GM12865 (cell line): ENCODE results near the gene RCOR2.

Experiments used
- DNase-seq: peaks from one replicate; pipeline ENCODE4 v3.0.0; 2010; ENCODE audit warnings: low read depth
- H3K4me3 ChIP-seq: 2 replicates; pipeline ENCODE4 v1.5.1; 2011; ENCODE audit warnings: mild to moderate bottlenecking, low read depth, low read length, control low read depth
- TF ChIP-seq, protein P1 (sequence below): IDR thresholded peaks from 2 replicates; pipeline ENCODE4 v1.5.1; 2011; ENCODE audit warnings: low read length, control low read depth, low read depth, inconsistent platforms; ENCODE audit not compliant: insufficient read depth; ENCODE audit errors: missing control alignments

Gene RCOR2

DNA sequence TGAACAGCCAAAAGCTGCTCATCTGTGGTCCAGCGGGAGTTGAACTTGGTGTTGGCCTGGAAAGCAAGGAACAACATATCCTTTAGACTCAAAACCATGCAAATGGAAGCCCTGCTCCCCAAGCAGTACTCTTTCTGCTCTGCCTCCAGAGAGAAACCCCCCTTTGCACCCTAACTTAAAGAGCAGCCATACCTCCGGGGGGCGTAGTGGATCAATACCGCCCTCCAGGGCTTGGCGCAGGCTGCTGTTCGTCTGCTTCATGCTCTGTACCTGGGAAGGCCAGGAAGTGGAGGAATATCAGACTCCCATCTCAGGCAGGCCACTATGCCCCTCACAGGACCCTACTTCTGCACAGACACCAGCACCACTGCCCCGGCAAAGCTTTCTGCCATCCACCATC lies 4.3 kb downstream of the RCOR2 start:
- TF ChIP-seq, protein P1, sequence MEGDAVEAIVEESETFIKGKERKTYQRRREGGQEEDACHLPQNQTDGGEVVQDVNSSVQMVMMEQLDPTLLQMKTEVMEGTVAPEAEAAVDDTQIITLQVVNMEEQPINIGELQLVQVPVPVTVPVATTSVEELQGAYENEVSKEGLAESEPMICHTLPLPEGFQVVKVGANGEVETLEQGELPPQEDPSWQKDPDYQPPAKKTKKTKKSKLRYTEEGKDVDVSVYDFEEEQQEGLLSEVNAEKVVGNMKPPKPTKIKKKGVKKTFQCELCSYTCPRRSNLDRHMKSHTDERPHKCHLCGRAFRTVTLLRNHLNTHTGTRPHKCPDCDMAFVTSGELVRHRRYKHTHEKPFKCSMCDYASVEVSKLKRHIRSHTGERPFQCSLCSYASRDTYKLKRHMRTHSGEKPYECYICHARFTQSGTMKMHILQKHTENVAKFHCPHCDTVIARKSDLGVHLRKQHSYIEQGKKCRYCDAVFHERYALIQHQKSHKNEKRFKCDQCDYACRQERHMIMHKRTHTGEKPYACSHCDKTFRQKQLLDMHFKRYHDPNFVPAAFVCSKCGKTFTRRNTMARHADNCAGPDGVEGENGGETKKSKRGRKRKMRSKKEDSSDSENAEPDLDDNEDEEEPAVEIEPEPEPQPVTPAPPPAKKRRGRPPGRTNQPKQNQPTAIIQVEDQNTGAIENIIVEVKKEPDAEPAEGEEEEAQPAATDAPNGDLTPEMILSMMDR, result no peak
- no peak overlapping the region for H3K4me3 ChIP-seq
- no peak for DNase-seq

DNA sequence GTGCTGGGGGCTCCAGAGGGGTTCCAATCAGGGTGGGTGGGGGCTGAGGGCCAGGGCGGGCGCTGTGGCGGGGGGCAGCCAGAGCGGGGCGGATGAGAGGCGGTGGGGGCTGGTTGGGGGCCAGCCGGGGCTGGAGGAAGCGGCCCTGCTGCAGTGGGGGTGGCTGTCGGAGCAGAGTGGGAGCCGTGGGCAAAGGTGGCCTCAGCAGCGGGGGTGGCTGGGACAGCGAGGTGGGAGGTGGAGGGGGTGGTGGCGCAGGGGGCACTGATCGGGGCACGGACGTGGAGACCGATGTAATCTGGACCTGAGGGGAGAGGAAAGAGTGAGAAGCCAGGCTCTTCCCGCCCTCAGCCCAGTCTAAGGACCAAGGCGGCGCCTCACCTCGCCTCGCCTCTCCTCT lies 5.1 kb downstream of the RCOR2 start:
- DNase-seq, result no peak
- TF ChIP-seq, protein P1, result no peak
- no peak overlapping the region for H3K4me3 ChIP-seq

DNA sequence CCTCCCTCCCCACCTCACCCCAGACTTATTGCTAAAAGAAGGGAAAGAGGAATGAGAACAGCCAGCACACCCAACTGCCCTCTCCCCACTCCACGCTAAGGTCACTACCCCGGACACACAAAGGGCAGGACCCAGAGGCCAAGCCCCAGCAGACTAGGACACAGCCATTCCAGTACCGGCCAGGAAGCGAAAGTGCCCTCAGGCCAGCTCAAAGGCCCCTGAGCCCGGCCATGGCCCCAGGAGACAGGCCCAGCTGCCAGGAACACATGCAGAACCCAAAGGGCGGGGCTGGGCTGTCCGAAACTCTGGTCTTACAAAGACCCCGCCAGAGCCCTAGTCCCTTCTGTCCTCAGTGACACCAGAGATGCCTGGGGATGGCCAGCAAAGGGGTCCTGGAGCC lies 5.5 kb downstream of the RCOR2 start:
- TF ChIP-seq, protein P1, result no peak
- no peak overlapping the region for H3K4me3 ChIP-seq
- DNase-seq, result no peak

DNA sequence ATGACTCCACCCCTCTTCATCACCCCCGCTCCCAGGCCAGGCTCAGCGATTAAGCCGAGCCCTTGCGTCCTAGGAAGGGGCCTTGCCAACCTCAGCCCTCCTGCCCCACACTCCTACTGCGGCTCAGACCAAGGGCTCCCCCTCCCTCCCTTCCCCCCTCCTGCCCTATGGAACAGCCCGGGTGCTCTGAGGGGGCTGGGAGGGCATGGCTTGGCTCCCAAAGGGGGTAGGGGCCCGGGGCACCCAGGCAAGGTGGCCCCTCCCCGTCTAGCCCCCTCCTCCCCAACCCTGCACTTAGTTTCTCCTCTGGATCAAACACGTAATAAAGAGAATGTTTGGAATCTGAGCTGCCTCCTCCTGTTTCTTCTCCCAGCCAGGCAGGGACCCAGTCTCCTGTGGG lies 6.3 kb downstream of the RCOR2 start:
- DNase-seq, result no peak
- no peak overlapping the region for H3K4me3 ChIP-seq
- TF ChIP-seq, protein P1, result no peak

GRCh38 chr11:63909591-63910506 lies 7.1 kb downstream of the RCOR2 start:
- TF ChIP-seq, protein P1, result no peak
- no peak for DNase-seq

GRCh38 chr11:63908631-63909401 lies 8.1 kb downstream of the RCOR2 start:
- TF ChIP-seq, protein P1, result no peak
- no peak for DNase-seq
- no peak overlapping the region for H3K4me3 ChIP-seq

More at GRCh38 chr11:63909591-63910506, 7.1 kb downstream of the RCOR2 start:
- H3K4me3 ChIP-seq, result no peak overlapping the region
